K562 (cell line): ENCODE results near the gene TESK1. TPM values are rescaled to one million over a fixed set of nuclear protein-coding genes. Genes with fewer than 3 reads are reported as not detected.

ENCODE experiments used
- FOSL1 ChIP-seq: fragments of 200-800 bp; sonication (Bioruptor generic); conservative IDR thresholded peaks from 2 replicates; pipeline ENCODE4 v1.6.1; 2016; ENCODE audit warnings: missing genetic modification characterization, missing compliant biosample characterization
- JUN ChIP-seq, 2 experiments: sonication (generic) in 1 of 2; formaldehyde crosslinking in 1 of 2; IDR thresholded peaks; 2 replicates each; pipeline versions ENCODE4 v1.6.1 to v1.8.0; 2012 to 2022; ENCODE audit warnings: borderline replicate concordance in 2 of 2, mild to moderate bottlenecking in 2 of 2, improper control_type of control experiment in 1 of 2, low read depth in 1 of 2, low read length in 1 of 2, missing genetic modification reagents in 1 of 2
- NR2F6 ChIP-seq: fragments of 450-650 bp; formaldehyde crosslinking; IDR thresholded peaks from 2 replicates; pipeline ENCODE4 v1.4.0; 2020; ENCODE audit warnings: mild to moderate bottlenecking
- SAFB2 ChIP-seq: fragments of 200-400 bp; formaldehyde crosslinking; IDR thresholded peaks from 2 replicates; pipeline ENCODE4 v1.6.1; 2018; ENCODE audit warnings: borderline replicate concordance, low read length, low read depth, moderate library complexity; ENCODE audit not compliant: severe bottlenecking
- THAP7 ChIP-seq: fragments of 250-450 bp; sonication (Bioruptor Pico); IDR thresholded peaks from 2 replicates; pipeline ENCODE4 v1.5.0; 2021
- TRIM28 ChIP-seq: fragments of 450-650 bp; IDR thresholded peaks from 2 replicates; pipeline ENCODE4 v1.6.1; 2017
- ZFP1 ChIP-seq: fragments of 450-650 bp; formaldehyde crosslinking; IDR thresholded peaks from 2 replicates; pipeline ENCODE4 v1.4.0; 2020; ENCODE audit warnings: mild to moderate bottlenecking, mixed read lengths
- ZFP30 ChIP-seq: fragments of 250-450 bp; sonication (Bioruptor Pico); IDR thresholded peaks from 2 replicates; pipeline ENCODE4 v1.8.0; 2022; ENCODE audit warnings: moderate library complexity, mild to moderate bottlenecking, inconsistent platforms, borderline replicate concordance
- ZNF395 ChIP-seq: fragments of 200-800 bp; sonication (Bioruptor generic); IDR thresholded peaks from 2 replicates; pipeline ENCODE4 v1.6.1; 2017; ENCODE audit warnings: missing genetic modification characterization, missing compliant biosample characterization
- polyA plus RNA-seq, 8 experiments: library from polyadenylated mRNA; depleted of rRNA in 4 of 8; stranded (reverse) in 5 of 8; unstranded in 3 of 8; fragments of >200 nt; fragmentation: Nextera tagmentation in 2 of 8; fragmentation: Illumina TruSeq in 1 of 8; extraction: Ambion mirVana in 2 of 8; extraction: Trizol in 1 of 8; gene quantifications; 2 replicates each; pipeline versions ENCODE4 v1.2.1 to v1.2.3, GENCODE V29; 2011 to 2014; ENCODE audit warnings: inconsistent platforms in 1 of 8, missing spikeins in 1 of 8
- total RNA-seq, 7 experiments: library from RNA; depleted of rRNA in 6 of 7; stranded (reverse); fragments of >200 nt in 6 of 7; fragmentation: Illumina TruSeq in 2 of 7; extraction: Trizol in 2 of 7; gene quantifications; 2 replicates each; pipeline versions ENCODE4 v1.2.1 to v1.2.3, GENCODE V29; 2011 to 2021; ENCODE audit warnings: low replicate concordance in 1 of 7
- TF ChIP-seq, protein P1 (sequence below): fragments of 450-650 bp; IDR thresholded peaks from 2 replicates; pipeline ENCODE4 v1.6.1; 2017; ENCODE audit warnings: antibody characterized with exemption, mild to moderate bottlenecking
- TF ChIP-seq, protein P2 (sequence below): conservative IDR thresholded peaks from 2 replicates; pipeline ENCODE4 v1.6.1; 2011; ENCODE audit warnings: low read depth, mild to moderate bottlenecking, low read length; ENCODE audit not compliant: control insufficient read depth
- TF ChIP-seq, protein P3 (sequence below): fragments of 250-450 bp; sonication (Bioruptor Pico); IDR thresholded peaks from 2 replicates; pipeline ENCODE4 v1.8.0; 2022; ENCODE audit warnings: moderate library complexity, mild to moderate bottlenecking, inconsistent platforms
- TF ChIP-seq, protein P4 (sequence below): fragments of 450-650 bp; formaldehyde crosslinking; IDR thresholded peaks from 2 replicates; pipeline ENCODE4 v1.4.0; 2020; ENCODE audit warnings: mild to moderate bottlenecking
- TF ChIP-seq, protein P5 (sequence below), 2 experiments: IDR thresholded peaks; 2 replicates each; pipeline ENCODE4 v1.6.1; 2012; ENCODE audit warnings: improper control_type of control experiment in 2 of 2, low read depth in 2 of 2, low read length in 2 of 2, borderline replicate concordance in 1 of 2

The TESK1 gene
- total and polyA plus RNA-seq, 9 of the 15 experiments (the other 6 are each of a cell fraction or from before 2014, with no cell fraction given) = 0.07 to 10.4 (median 4.1) TPM

DNA sequence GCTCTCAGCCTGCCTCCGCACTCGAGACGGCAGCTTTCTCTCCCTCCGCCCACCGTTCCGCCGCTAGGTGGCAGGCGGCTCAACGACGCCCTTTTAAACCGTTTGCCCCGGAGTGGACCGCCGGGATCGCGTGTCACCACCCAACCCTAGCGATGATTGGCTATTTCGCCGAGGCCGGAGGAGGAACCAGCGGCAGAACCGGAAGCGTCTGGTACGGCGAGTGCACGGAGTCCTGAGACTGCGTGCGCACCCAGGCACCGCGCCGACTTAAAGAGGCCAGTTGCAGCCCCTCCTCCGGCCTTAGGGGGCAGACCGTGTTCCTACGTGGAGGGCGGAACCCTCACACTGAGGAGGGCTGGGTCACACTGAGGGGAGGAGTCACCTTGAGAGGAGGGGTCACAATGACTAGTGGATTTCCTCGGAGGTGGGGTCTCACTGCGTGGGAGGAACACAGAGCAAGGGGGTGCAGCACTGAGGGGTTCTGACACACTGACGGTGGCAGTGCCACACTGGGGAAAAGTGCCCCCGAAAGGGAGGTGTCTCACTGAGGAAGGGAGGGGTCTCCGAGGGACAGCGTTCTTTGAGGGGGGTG lies 980 bp upstream of the TESK1 start (continued):
- TF ChIP-seq, protein P1, sequence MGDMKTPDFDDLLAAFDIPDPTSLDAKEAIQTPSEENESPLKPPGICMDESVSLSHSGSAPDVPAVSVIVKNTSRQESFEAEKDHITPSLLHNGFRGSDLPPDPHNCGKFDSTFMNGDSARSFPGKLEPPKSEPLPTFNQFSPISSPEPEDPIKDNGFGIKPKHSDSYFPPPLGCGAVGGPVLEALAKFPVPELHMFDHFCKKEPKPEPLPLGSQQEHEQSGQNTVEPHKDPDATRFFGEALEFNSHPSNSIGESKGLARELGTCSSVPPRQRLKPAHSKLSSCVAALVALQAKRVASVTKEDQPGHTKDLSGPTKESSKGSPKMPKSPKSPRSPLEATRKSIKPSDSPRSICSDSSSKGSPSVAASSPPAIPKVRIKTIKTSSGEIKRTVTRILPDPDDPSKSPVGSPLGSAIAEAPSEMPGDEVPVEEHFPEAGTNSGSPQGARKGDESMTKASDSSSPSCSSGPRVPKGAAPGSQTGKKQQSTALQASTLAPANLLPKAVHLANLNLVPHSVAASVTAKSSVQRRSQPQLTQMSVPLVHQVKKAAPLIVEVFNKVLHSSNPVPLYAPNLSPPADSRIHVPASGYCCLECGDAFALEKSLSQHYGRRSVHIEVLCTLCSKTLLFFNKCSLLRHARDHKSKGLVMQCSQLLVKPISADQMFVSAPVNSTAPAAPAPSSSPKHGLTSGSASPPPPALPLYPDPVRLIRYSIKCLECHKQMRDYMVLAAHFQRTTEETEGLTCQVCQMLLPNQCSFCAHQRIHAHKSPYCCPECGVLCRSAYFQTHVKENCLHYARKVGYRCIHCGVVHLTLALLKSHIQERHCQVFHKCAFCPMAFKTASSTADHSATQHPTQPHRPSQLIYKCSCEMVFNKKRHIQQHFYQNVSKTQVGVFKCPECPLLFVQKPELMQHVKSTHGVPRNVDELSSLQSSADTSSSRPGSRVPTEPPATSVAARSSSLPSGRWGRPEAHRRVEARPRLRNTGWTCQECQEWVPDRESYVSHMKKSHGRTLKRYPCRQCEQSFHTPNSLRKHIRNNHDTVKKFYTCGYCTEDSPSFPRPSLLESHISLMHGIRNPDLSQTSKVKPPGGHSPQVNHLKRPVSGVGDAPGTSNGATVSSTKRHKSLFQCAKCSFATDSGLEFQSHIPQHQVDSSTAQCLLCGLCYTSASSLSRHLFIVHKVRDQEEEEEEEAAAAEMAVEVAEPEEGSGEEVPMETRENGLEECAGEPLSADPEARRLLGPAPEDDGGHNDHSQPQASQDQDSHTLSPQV = no peak; the same call in 1 of the 2 replicates
- TF ChIP-seq ZNF395 (CRISPR knock-in tag) (no peak), JUN (IDR thresholded peaks at IDR 0.05; ENCODE audit: borderline replicate concordance, low read depth, low read length) (peak; percentile 52; the same call in 1 of the 2 replicates), JUN (CRISPR knock-in tag; IDR thresholded peaks at IDR 0.05; ENCODE audit: borderline replicate concordance) (no peak), ZFP1 (CRISPR knock-in tag) (no peak), ZFP30 (CRISPR knock-in tag) (no peak), FOSL1 (tag) (0 out of 2 replicates have a peak, but pooled peaks have one; percentile 15), THAP7 (no peak), SAFB2 (no peak), TRIM28 (no peak), NR2F6 (no peak)
- TF ChIP-seq, protein P2, sequence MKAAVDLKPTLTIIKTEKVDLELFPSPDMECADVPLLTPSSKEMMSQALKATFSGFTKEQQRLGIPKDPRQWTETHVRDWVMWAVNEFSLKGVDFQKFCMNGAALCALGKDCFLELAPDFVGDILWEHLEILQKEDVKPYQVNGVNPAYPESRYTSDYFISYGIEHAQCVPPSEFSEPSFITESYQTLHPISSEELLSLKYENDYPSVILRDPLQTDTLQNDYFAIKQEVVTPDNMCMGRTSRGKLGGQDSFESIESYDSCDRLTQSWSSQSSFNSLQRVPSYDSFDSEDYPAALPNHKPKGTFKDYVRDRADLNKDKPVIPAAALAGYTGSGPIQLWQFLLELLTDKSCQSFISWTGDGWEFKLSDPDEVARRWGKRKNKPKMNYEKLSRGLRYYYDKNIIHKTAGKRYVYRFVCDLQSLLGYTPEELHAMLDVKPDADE = no peak
- TF ChIP-seq, protein P3, sequence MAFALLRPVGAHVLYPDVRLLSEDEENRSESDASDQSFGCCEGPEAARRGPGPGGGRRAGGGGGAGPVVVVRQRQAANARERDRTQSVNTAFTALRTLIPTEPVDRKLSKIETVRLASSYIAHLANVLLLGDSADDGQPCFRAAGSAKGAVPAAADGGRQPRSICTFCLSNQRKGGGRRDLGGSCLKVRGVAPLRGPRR (CRISPR knock-in tag) = no peak
- TF ChIP-seq, protein P4, sequence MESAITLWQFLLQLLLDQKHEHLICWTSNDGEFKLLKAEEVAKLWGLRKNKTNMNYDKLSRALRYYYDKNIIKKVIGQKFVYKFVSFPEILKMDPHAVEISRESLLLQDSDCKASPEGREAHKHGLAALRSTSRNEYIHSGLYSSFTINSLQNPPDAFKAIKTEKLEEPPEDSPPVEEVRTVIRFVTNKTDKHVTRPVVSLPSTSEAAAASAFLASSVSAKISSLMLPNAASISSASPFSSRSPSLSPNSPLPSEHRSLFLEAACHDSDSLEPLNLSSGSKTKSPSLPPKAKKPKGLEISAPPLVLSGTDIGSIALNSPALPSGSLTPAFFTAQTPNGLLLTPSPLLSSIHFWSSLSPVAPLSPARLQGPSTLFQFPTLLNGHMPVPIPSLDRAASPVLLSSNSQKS (CRISPR knock-in tag) = no peak
- TF ChIP-seq, protein P5, sequence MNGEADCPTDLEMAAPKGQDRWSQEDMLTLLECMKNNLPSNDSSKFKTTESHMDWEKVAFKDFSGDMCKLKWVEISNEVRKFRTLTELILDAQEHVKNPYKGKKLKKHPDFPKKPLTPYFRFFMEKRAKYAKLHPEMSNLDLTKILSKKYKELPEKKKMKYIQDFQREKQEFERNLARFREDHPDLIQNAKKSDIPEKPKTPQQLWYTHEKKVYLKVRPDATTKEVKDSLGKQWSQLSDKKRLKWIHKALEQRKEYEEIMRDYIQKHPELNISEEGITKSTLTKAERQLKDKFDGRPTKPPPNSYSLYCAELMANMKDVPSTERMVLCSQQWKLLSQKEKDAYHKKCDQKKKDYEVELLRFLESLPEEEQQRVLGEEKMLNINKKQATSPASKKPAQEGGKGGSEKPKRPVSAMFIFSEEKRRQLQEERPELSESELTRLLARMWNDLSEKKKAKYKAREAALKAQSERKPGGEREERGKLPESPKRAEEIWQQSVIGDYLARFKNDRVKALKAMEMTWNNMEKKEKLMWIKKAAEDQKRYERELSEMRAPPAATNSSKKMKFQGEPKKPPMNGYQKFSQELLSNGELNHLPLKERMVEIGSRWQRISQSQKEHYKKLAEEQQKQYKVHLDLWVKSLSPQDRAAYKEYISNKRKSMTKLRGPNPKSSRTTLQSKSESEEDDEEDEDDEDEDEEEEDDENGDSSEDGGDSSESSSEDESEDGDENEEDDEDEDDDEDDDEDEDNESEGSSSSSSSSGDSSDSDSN (IDR thresholded peaks at IDR 0.05; ENCODE audit: borderline replicate concordance in 1 of 2, low read depth in 2 of 2, low read length in 2 of 2) = 0 out of 4 replicates have a peak, but pooled peaks of 1 of the 2 experiments have one; percentile 34
